ENCODE results near the gene CTNNA2.

Gene CTNNA2

DNA sequence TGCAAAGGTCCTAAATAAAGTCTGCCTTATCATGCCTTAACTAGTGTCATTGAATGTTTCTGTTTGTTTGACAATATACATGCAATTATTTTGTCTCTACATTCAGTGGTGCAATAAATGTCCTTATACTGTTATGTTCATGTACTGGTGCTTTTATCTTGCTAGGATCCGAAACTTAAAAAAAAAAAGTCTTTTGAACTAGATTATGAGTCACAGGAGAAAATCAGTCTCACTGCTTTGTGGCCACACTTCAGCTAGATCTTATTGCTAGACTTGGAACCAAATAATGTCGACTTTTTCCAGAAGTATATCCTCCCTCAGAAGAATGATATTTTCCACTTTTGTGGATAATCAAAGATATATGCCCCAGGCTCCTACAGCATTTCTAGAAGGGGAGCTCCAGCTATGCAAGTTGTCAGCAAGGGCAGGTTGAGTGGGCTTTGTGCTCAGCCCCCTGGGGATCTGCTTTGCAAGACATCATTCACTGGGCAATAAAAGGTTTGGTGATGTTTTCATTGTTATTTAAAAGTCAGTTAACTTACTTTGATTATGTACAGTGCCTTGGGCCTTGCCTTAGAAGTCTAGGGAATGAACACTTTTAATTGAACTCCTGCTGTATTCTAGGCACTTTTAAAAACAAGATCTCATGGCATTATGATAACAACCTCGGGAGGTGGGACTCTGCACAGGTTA, 948.8 kb downstream of the CTNNA2 start:
- DNase-seq, result no peak

DNA sequence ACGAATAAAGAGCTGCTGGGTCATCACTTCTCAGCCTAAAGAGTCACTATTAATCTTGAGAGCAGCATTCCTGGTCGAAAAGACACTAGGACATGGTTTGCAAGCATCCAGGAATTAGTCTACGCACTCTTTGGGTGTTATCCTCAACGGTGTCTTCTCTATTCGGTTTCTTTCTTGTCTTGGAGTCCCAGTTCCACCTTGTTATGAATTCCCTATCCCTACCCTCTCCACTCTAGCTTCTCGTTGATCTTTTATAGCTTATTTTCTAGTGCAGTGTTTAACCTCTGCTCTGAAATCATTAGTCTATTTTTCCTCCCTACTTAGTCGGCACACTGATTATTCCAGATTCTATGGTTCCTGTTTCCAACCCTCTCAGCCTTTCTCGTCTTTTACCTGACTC, 949.8 kb downstream of the CTNNA2 start:
- DNase-seq, result no peak

DNA sequence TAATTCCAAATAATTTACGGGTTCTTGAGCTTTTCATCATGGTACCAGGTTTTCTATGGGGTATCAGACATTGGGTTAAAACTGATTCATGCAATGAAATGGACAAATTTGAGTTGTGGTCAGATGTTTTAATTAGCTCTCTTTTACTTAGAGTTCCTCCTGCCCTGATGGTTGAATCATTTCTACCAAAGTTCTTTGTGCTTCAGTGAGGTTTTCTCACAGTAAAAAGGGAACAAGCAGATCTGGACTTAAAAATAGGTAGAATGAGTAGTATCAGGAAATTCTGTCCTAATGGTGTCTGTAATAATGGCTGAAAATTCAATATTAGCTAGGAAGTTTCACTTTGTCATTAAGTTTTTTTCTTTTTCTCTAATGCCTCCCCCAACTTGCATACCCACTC, 951.4 kb downstream of the CTNNA2 start:
- DNase-seq, result no peak

DNA sequence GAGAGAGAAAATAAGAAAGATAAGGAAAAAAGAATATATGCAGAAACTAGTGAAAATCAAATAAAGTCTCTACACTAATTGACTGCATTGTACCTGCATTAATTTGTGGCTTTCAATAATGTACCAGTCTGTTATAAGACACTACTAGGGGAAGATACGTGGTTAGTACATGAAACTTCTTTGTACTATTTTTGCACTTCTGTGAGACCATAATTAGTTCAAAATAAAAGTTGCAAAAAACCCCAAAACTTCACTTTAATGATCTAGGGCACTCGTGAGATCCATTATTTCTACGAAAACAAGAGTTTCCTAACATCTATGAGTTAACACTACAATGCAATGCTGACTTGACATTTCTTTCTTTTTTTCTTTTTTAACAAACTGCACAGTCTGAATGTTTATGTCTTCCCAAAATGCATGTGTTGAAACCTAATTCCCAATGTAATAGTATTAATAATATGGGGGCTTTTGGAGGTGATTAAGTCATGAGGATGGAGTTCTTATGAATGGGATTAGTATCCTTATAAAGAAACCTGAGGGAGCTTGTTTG, 954.5 kb downstream of the CTNNA2 start:
- no peak for DNase-seq

DNA sequence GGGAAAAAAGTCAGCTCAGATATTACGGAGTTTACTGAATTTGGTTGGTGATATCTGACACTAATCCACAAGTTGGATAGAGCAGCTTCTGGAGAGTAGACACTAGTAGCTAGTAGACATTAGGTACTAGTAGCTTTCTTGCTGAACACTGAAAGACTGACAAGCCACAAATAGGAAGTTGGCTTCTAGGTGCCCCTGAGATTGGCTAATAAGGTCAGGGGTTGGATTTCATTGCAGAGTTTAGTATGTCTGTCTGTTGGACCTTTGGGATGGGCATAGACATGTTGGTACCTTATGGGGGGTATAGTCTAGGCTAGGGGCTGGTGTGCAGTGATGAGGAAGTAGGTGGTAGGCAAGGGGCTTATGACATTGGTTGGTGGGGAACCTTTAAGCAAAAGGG, 956.6 kb downstream of the CTNNA2 start:
- DNase-seq, result no peak

DNA sequence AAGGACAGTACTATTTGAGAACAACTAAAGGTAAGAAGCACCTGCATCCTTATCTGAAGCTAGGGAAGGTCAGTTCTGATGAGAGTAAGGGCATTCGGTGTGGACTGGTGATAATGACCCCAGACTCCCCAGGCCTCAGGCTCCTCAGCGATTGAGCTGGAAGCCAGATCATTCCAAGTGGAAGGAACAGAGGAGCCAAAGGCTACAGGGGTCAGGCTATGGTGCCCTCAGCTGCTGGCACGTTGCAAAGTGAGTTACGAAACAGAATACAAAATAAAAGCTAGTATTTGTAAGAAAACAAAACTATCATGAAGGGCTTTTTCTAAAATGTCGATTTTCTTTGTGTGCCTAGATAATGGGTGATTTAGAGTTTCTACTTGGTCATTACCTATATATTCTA, 960.2 kb downstream of the CTNNA2 start:
- no peak for DNase-seq

DNA sequence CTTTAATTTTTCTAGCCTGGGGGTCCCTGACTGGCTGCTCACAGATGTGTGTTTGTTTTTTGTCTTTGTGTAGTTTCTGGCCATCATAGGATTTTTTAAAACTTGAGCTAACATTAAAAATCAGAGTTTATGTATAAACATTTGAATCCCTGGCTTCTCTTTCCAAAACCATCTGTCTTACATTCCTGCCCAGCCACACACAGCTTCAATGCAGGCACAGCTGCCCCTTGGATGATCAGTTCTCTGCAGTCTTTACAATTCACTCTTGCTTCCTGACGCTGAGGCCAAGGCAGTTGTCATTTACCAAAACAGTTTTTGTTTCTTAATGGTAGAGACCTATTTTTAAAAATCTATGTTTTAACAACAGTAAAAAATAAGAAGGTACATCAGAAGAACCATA, 960.9 kb downstream of the CTNNA2 start:
- DNase-seq, result no peak

DNA sequence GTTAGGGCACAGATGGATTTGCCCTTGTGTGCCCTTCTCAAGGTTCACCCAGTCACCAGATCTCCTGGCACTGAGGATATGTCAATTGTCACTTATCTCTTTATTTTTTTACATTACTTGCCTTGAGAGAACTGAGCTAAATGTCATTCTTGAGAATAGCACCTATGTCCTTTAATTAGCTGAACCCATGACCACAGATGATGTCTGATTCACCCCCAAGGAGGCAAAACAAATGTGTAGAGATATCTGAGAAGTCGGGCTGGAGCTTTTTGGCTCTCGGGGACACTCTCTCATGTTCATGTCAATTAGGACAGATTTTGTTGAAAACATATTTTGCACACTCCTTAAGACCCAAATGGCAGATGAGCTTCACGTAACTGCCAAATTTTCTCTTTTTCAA, 963.1 kb downstream of the CTNNA2 start:
- no peak for DNase-seq

DNA sequence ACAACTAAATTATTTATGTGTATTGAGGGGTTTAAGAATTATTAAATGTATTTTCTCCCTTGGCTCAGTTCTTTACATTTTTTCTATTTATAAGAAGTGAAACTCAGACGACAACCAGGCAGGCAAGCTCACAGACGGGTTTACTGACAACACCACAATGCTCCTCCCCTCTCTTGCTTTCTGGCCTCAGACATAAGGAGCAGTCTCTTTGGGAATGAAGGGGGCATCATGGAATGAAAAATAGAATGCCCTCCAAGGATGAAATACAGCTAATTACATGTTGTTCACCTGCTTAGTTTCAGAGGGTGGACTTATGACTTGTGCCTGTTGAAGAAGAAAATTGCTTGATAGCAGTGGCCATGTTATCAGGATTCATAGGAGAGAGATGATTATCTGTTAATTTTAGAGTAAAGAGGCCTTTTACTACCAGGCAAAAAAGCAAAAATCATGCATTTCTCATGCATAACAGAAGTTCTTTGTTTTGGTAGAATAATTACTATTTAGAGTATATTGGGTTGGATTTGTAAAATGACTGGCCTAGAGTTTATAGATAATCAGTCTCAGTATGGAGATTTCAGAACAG, 963.8 kb downstream of the CTNNA2 start:
- DNase-seq, result no peak

DNA sequence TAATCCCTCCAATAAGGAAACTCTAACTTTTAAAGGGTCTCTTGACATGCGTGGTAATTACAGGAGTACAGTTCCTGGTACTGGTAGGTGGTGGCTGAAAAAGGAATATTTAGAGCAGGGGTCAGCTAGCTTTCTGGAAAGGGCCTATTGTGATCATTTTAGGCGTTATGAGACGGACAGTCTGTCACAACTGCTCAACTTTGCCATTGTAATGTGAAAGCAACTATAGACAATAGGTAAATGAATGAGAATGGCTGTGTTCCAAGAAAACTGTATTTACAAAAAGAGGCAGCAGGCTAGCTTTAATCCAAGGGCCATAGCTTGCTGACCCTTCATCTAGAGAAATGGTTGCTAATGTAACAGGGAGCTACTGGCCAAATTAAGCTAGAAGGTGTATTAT, 969.4 kb downstream of the CTNNA2 start:
- no peak for DNase-seq

DNA sequence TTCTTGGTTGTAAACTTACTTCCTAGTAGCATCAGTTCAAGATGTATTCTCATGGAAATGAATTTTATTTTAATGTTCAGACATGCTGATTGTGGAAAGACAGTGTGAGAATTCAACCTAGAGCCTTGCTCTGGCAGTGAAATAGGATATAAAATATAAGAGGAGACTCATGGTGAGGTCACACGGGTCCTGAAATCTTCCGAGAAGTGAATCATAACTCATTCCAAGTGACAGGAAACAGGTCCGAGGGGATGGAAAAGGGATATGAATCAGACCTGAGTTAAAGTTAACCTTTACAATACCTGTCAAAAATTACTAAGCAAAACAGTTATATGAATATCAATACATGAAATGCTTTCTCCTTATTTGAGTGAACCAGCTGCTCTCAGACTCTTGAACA, 976.9 kb downstream of the CTNNA2 start:
- no peak for DNase-seq

DNA sequence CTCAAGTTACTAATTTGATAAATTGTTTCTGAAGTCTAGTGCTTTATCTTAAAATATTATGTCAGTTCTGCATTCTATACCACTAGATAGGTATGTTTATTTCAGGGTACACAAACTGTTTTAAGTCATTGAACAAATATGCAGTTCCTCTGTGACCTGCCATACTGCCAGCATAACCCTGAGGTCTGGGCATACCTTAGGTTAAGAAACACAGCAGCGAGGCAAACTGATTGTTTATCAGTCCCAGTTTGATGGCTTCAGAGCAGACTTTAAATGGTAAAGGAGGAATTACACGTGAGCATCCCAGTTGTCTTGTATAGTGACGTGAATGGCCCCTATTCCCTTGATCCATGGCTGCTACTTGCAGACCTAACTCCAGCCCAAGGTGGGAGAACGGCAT, 978.1 kb downstream of the CTNNA2 start:
- DNase-seq, result no peak

DNA sequence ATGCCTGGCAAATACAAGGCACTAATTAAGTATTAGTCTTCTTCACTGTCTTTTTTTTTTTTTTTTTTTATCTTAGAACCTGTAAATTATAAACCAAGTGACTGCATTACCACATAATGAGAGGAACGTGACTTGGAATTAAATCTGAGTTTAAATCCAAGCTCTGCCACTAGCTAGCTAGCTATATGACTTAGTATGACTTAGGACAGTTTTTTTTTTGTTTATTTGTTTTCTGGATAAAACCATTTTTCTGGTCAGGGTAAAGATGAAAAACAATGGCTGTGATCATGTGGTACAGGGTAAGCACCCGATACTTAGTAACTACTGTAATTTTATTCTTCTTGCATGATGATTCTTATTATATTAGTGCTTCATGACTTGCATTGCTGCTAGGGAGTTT, 983.5 kb downstream of the CTNNA2 start:
- DNase-seq, result no peak

DNA sequence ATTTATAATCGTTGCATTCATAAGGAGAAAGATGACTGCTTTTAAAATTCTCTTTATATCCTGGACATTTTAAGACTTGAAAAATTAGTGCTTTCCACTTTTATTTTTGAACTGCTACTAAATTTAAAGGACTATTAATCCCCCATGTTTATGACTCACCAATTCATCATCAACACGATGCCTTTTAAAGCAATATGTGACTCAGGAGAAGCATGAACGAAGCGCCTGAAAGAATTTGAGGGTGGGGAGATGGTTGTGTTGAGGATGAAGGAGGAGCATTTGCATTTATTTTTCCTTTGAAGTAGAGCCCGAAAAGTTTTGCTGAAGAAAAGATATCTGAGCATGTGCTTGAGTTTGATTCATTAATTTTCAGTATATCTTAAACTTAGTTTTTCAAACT, 983.9 kb downstream of the CTNNA2 start:
- DNase-seq, result no peak

DNA sequence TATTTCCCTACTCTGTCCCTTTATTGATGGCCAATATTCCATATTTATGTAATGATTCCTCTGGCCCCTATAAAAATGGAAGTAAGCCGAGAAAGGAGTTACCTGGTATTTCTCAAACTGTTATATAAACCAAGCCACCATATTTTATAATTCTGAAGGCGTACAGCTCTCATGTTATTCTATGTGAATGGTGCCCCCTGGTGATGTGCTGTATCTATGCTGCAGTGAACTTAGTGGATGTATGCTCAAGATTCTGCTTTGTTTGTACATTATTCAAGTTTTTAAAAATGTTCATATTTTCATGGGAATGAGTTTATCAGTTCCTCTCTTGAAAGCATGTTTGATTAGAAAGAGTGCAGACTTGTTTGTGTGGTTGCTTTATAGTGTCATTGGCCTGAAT, 986.2 kb downstream of the CTNNA2 start:
- DNase-seq, result no peak

DNA sequence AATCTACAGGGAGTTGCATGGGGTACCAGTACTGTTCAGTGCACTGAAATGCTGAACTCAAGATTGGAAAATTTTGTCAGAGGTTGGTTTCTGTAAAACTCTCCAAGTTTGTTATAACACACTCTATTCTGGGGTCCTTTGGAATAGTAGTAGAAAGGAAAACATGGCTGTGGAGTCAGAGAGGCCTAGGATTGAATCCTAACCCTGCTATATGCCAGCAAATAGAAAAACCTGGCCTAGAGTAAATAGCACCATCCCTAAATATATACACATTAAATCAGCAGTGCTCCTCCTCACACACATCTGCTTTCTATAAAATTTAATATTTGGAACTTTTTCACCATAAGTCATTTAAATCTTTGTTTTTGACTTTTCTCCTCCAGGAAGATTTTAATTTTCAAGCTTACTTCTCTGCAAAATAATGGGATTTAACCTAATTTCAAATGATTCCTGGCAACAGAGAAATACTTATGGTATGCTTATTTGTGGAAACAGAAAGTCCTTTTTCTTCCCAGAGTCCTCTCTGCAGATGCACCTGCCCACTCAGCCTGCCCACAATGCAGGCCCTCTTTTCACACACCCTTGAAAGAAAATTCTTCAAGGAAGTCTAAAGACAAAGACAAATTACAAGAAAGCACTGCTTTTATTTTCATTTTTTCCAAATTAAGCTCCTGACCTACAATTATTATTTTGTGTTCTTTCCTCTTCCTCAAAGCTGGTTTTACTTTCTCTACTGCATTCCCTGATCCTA, 989.2 kb downstream of the CTNNA2 start:
- DNase-seq, result no peak

DNA sequence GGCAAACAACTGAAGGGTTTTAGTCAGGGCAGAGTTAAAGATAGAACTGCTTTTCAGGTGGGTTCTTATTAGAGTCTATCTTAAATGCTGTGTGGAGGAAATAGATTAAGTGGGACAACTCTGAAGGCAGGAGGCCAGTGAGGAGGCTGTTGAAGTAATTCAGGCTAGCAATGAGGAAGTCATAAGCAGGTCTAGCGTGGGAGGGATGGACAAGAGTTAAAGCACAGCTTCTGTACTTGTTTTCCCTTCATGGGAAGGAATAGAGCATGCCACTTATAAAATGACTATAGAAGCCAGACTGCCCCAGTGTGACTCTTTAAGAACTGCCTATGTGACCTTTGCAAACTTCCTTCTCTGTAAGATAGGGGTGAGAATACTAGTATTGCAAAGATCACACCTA, 993.7 kb downstream of the CTNNA2 start:
- DNase-seq, result no peak

DNA sequence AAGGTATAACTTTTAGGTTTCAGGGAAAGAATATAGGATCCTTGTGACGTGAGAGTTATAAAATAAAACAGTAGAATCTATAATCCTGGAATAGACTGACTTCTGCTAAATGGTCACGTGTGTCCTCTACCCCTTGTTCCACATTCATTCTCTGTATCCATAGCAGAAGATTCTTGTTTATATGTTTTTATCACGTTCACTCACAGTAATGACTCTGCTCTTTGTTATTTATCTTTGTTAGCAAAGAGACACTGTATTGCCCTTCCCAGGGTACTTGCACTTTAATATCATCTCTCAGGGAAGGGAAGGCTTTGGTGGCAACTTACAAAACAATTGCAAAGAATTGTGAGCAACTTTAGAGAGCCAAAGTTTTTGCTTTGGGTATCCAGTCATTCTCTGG, 997.9 kb downstream of the CTNNA2 start:
- DNase-seq, result no peak

DNA sequence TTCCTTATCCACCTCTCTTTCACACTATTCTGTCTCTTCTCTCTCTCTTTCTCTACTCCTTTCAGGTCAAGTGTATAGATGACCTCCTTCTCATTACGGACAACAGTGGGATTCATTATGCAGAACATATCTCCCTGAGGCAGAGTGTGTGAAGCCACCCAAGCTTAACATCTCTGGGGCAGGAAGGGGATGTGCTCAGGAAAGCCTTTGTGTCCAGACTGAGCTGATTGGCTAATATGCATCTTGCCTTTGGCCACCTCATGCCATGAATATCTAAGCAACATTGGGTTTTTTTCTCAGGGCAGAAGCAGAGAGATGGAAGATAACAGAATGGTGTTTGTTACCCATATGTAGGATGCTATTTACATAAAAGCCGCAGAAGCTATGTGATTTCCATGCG, 1003.1 kb downstream of the CTNNA2 start:
- DNase-seq, result no peak

DNA sequence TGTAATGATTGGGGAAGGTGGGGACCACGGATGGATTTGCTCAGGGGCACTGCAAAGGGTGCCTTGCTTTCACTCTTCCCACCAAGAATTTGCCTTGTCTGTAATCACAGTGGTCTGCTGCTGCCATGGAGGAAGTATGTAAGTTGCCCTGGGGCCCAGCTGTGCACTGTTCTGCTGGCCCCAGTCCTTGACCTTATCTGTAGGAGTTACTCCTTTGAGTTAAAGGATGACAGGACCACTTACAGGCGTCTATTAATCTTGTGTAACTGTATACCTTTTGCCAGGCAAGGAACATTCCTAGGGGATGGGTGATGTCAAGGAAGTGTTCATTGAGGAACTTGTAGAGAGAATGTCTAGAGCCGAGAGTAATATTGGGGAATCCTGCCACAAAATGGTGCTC, 1004.5 kb downstream of the CTNNA2 start:
- no peak for DNase-seq

DNA sequence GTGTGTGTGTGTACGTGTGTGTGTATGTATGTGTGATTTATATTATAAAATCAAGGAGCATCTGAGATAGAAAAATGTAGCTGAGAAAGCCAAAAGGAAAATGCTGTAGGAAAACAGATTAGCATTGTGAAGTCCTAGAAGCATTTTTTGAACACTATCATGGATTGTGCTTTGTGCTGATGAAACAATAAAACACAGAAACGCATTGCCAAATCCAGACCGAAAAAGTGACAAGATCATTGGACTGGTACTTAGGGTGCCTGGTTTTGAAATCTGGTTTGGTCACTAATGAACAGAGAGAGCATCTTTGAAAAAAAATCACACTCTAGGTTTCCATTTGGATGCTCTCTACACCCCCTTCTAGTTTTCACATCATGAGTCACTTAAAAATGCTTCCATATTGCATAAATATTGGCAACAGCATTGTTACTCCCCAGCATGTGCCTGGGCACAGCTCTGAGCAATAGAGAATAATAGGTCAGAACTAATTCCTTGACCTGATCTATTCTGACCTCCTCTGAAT, 1006.3 kb downstream of the CTNNA2 start:
- no peak for DNase-seq

DNA sequence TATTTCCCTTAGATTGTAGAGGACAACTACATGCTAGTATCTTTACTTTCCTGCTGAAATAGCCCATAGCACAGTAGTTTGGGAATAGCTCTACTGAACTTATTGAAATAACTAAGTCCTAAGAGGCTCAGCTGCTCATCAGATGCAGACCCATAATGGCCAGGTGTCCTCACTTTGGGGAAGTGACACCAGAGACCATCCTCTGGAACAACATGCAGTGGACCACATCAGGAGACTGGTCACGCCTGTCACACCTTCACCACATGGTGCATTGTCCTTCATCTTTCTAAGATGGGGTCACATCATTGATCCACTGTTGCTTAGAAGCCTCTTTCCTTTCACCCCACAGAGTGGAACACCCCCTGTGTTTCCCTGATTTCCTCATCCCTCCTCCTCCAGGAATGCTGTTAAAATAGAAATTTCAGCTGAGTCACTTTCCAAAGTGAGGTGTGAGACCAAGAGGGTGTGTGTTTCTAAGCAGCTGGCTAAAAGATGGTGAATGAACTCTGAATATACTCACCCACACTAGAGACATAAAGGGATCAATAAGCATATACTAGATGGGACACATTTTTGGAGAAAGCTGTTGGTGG, 1006.9 kb downstream of the CTNNA2 start:
- DNase-seq, result no peak

DNA sequence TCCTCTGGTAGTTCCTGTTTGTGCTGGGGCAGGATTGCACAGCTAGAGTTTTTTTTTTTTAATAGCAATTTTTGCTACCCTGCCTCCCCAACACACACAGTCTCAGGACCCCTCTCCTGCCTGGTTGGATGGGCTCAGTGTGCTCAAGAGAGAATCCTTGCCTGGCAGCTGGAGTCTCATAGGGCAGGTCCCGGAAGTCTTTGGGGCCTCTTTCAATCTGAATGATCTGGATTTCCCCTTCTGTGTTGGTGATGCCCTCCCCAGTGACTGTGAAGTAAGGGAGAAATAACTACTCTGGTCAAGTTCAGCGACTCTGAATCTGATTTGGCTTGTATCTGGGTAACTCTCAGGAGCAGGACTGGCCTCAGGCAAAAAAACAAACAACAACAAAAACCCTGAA, 1012.3 kb downstream of the CTNNA2 start:
- no peak for DNase-seq

DNA sequence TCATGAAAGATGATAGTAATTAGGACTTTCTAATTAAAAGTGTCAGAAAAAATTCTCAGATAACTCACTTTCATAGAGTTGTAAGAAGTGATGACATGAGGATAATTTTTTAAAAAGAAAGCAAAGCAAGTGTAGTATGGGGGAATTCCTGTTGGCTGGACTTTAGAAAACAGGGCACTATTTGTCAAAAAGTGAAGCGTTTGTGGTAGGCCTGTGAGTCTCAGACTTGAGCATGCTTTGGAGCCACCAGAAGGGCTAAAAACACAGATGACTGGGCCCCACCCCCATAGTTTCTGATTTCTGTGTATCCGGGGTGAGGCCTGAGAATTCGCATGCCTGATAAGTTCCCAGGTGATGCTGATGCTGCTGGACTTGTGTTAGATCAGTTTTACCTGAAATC, 1014.3 kb downstream of the CTNNA2 start:
- no peak for DNase-seq

All from NCI-H510A (cell line).